Activated B cell treated with CpG ODN at 0.5 μM for 24 hours (primary cell): ENCODE results near the gene CXCL10. TPM values are rescaled to one million over a fixed set of nuclear protein-coding genes. Genes with fewer than 3 reads are reported as not detected.

Experiments
- ATAC-seq: fragments of 200-7000 bp; cut with Tn5 transposase; one replicate; pipeline ENCODE4 v1.10.0; 2021; ENCODE audit warnings: low read depth, mild to moderate bottlenecking, moderate library complexity
- CTCF ChIA-PET: fragments of 350-600 bp; sonication (Branson Sonifier 250); formaldehyde crosslinking; loops from one replicate; lab custom pipeline; 2021; ENCODE audit warnings: antibody characterized with exemption; lab: Charles Lee
- POLR2A ChIA-PET: fragments of 350-600 bp; sonication (Branson Sonifier 250); formaldehyde crosslinking; loops from one replicate; lab custom pipeline; 2021; ENCODE audit warnings: antibody characterized with exemption; lab: Charles Lee
- DNase-seq: peaks from one replicate; pipeline ENCODE4 v3.0.0; 2022
- H3K27ac Mint-ChIP-seq: one replicate; pipeline ENCODE4 v1.8.0; 2020; ENCODE audit warnings: mixed read lengths
- H3K27me3 Mint-ChIP-seq: one replicate; pipeline ENCODE4 v1.8.0; 2021; ENCODE audit warnings: mixed read lengths
- H3K36me3 Mint-ChIP-seq: one replicate; pipeline ENCODE4 v1.8.0; 2021; ENCODE audit warnings: low read depth, mixed read lengths
- H3K4me1 Mint-ChIP-seq: one replicate; pipeline ENCODE4 v1.8.0; 2021; ENCODE audit warnings: mixed read lengths
- H3K4me3 Mint-ChIP-seq: one replicate; pipeline ENCODE4 v1.8.0; 2020; ENCODE audit warnings: mild to moderate bottlenecking, mixed read lengths
- H3K9me3 Mint-ChIP-seq: one replicate; pipeline ENCODE4 v1.8.0; 2020; ENCODE audit warnings: mixed read lengths
- intact Hi-C: fragments of 100-400 bp; cut with micrococcal nuclease; formaldehyde crosslinking; loops from one replicate; pipeline ENCODE4 v1.15.1; 2024
- total RNA-seq: library from RNA; stranded (reverse); gene quantifications from 2 replicates; pipeline ENCODE4 v1.2.3, GENCODE V29; 2022
- TF ChIP-seq, protein P1 (sequence below): fragments of 200-600 bp; IDR thresholded peaks from one replicate; pipeline ENCODE4 v1.8.0; 2022; ENCODE audit warnings: antibody characterized with exemption, mild to moderate bottlenecking

Gene CXCL10
- total RNA-seq, 1 donor from 2014 or later = not detected

DNA sequence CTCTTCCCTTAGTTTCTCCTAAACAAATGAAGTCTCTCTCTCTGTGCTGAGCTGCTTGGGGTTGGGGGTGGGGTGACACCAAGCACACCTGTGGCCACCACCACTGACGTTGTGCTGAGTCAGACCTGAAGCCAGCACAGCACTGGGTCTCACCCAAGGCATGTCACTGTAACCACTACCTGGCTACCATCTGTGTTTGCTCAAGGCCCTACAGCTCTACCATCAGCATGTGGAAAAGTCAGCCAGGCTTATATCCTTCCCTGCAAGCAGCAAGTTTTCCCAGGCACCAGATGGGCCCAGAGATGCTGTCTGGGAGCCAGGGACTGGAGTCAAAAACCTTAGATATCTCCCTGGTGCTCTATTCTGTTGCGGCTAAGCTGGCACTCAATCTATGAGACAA is 6.9 kb downstream of the CXCL10 start:
- ChIA-PET POLR2A (no interaction called here), CTCF (no interaction called here)
- no peaks in the 10 kb centered on the region for H3K36me3 Mint-ChIP-seq
- H3K4me3 Mint-ChIP-seq = no peak overlapping the region
- H3K27me3 Mint-ChIP-seq = no peaks in the 10 kb centered on the region
- DNase-seq (no peak), ATAC-seq (peak; percentile 34)
- no peak overlapping the region for H3K27ac Mint-ChIP-seq
- no peaks in the 10 kb centered on the region for H3K9me3 Mint-ChIP-seq
- intact Hi-C loops = no loop called here
- peaks cover 20% of the 10 kb centered on the region for H3K4me1 Mint-ChIP-seq
- TF ChIP-seq, protein P1, sequence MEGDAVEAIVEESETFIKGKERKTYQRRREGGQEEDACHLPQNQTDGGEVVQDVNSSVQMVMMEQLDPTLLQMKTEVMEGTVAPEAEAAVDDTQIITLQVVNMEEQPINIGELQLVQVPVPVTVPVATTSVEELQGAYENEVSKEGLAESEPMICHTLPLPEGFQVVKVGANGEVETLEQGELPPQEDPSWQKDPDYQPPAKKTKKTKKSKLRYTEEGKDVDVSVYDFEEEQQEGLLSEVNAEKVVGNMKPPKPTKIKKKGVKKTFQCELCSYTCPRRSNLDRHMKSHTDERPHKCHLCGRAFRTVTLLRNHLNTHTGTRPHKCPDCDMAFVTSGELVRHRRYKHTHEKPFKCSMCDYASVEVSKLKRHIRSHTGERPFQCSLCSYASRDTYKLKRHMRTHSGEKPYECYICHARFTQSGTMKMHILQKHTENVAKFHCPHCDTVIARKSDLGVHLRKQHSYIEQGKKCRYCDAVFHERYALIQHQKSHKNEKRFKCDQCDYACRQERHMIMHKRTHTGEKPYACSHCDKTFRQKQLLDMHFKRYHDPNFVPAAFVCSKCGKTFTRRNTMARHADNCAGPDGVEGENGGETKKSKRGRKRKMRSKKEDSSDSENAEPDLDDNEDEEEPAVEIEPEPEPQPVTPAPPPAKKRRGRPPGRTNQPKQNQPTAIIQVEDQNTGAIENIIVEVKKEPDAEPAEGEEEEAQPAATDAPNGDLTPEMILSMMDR = no peak

- H3K36me3 Mint-ChIP-seq = no peaks in the 10 kb centered on the region
- H3K27ac Mint-ChIP-seq = peak overlapping the region; percentile 4
- ChIA-PET POLR2A (interaction anchor here (1.9 kb wide), 1 partner anchor 49 kb away, joined by 8 read pairs; no protein-coding TSS in a partner anchor), CTCF (no interaction called here)
- DNase-seq = no peak
- no peak overlapping the region for H3K4me3 Mint-ChIP-seq
- H3K4me1 Mint-ChIP-seq = peaks cover 20% of the 10 kb centered on the region
- H3K27me3 Mint-ChIP-seq = no peaks in the 10 kb centered on the region
- TF ChIP-seq, protein P1 = no peak
- intact Hi-C loops = loop anchor here (2.0 kb wide), 1 partner anchor 21 kb away; no protein-coding TSS in a partner anchor
- no peaks in the 10 kb centered on the region for H3K9me3 Mint-ChIP-seq
- ATAC-seq = no peak
These were observed 9.8 kb downstream of the CXCL10 start for GRCh38 chr4:76013540-76013939.

GRCh38 chr4:76012388-76012801 is 10.9 kb downstream of the CXCL10 start:
- DNase-seq (no peak), ATAC-seq (no peak)
- no peaks in the 10 kb centered on the region for H3K36me3 Mint-ChIP-seq
- TF ChIP-seq, protein P1 = no peak
- H3K9me3 Mint-ChIP-seq = no peaks in the 10 kb centered on the region
- H3K27me3 Mint-ChIP-seq = no peaks in the 10 kb centered on the region
- intact Hi-C loops = loop anchor here (2.0 kb wide), 1 partner anchor 22 kb away; no protein-coding TSS in a partner anchor
- peaks cover 20% of the 10 kb centered on the region for H3K4me1 Mint-ChIP-seq
- H3K4me3 Mint-ChIP-seq = no peak overlapping the region
- ChIA-PET POLR2A (interaction anchor here (1.0 to 1.9 kb wide), 2 partner anchors 43 to 50 kb away, joined by 3 to 8 read pairs; no protein-coding TSS in a partner anchor), CTCF (interaction anchor here (0.7 kb wide), 1 partner anchor 237 kb away, joined by 3 read pairs; no protein-coding TSS in a partner anchor)
- peak overlapping the region; percentile 47 for H3K27ac Mint-ChIP-seq

DNA sequence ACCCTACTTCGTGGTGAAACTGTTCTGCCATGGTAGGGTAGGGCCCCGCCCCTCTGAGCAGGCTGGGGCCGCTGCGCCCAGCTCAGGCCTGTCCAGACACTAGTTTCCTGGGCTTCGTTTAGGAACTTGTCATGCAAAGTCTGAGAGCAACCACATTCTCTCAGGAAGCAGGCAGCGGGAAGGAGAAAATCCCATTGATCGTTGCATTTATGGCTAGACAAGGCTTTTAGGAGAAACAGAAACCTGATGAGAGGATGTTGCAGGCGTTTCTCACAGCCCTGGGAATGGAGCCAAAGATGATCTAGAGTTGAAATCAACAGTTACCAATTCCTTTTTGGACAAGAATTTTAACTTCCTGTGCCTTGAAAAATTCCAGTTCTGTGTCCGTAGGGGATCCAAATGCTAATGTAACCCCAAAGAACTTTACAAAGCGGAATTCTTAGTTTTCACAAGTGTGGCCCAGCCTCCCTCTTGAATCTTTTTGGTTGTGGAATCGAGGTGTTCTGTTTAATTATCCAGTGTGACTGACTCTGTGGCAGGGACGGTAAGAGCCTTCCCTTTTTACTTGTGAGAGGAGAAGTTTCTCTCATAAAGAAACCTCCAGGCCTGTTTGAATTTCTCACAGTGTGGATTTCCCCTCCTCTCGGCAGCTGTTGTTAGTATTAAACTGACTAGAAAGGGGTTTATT is 11.5 kb downstream of the CXCL10 start:
- no peaks in the 10 kb centered on the region for H3K27me3 Mint-ChIP-seq
- DNase-seq (no peak), ATAC-seq (peak; percentile 31)
- no peaks in the 10 kb centered on the region for H3K36me3 Mint-ChIP-seq
- H3K4me1 Mint-ChIP-seq = peaks cover 20% of the 10 kb centered on the region
- intact Hi-C loops = loop anchor here (2.0 kb wide), 1 partner anchor 23 kb away; no protein-coding TSS in a partner anchor
- TF ChIP-seq, protein P1 = no peak
- peak overlapping the region; percentile 47 for H3K27ac Mint-ChIP-seq
- POLR2A ChIA-PET = interaction anchor here (1.0 to 1.9 kb wide), 2 partner anchors 43 to 51 kb away, joined by 3 to 8 read pairs; no protein-coding TSS in a partner anchor
- CTCF ChIA-PET = interaction anchor here (0.7 kb wide), 1 partner anchor 237 kb away, joined by 3 read pairs; no protein-coding TSS in a partner anchor
- H3K4me3 Mint-ChIP-seq = no peak overlapping the region
- H3K9me3 Mint-ChIP-seq = no peaks in the 10 kb centered on the region

GRCh38 chr4:76011018-76011670 is 12.2 kb downstream of the CXCL10 start:
- H3K9me3 Mint-ChIP-seq = no peaks in the 10 kb centered on the region
- TF ChIP-seq, protein P1 = no peak
- peaks cover 20% of the 10 kb centered on the region for H3K4me1 Mint-ChIP-seq
- POLR2A ChIA-PET = no interaction called here
- intact Hi-C loops = no loop called here
- CTCF ChIA-PET = no interaction called here
- H3K36me3 Mint-ChIP-seq = no peaks in the 10 kb centered on the region
- no peak overlapping the region for H3K27ac Mint-ChIP-seq
- DNase-seq = no peak
- no peaks in the 10 kb centered on the region for H3K27me3 Mint-ChIP-seq
- no peak overlapping the region for H3K4me3 Mint-ChIP-seq
- no peak for ATAC-seq
